ENCODE measurements around the gene INPP4B. TPM values are rescaled to one million over a fixed set of nuclear protein-coding genes. Genes with fewer than 3 reads are reported as not detected.

INPP4B gene
- total and polyA plus RNA-seq, 2 donors (not counting 1 experiment from before 2014, with no cell fraction given), result 0.03 TPM; not detected in 1

DNA sequence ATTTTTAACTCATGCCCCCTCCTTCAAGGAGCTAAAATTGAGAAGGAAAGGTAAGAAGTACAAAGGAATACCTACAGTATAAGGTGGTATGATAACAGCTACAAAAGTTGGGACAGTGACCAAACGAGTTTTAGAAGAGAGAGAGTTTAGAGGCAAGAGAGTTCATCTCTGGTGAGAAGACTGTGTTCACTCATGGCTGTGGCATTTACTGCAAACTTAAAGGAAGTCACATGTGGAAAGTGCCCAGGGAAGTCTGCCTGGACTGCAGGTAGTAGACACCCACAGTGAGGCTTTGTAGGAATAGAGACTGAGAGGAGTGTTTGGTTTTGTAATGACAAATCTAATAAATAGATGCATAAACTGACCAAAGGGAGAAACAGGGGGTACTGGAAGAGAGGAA, 716.2 kb downstream of the INPP4B start:
- Histone ChIP-seq H3K36me3 (replicated peaks in 1 of 2; ENCODE audit: control extremely low read depth in 1 of 2, control insufficient read depth in 1 of 2, extremely low read depth in 1 of 2, insufficient read depth in 2 of 2, low read length in 1 of 2) (no peaks in the 10 kb centered on the region), H3K9ac (ENCODE audit: low read length) (no peak overlapping the region), H4K20me1 (ENCODE audit: control insufficient read depth, insufficient read depth, low read length, poor library complexity, severe bottlenecking) (no peaks in the 10 kb centered on the region), H3K79me2 (ENCODE audit: control insufficient read depth, insufficient read depth, low read length) (no peaks in the 10 kb centered on the region), H3K27me3 (replicated peaks in 1 of 4; ENCODE audit: control extremely low read depth in 1 of 4, control insufficient read depth in 3 of 4, insufficient read depth in 4 of 4, low read length in 3 of 4) (no peaks in the 10 kb centered on the region), H3K4me2 (replicated peaks; ENCODE audit: low read depth, low read length, poor library complexity, severe bottlenecking) (no peak overlapping the region), H2AFZ (ENCODE audit: insufficient read depth, low read depth, low read length, poor library complexity, severe bottlenecking) (no peak overlapping the region), H3K9me3 (ENCODE audit: control extremely low read depth in 1 of 3, control insufficient read depth in 2 of 3, insufficient read depth in 1 of 3, low read length in 2 of 3) (no peaks in the 10 kb centered on the region), H3K27ac (ENCODE audit: low read length in 2 of 2) (no peak overlapping the region), H3K4me1 (ENCODE audit: control insufficient read depth in 2 of 2, insufficient read depth in 2 of 2, low read length in 2 of 2) (no peaks in the 10 kb centered on the region), H3K4me3 (ENCODE audit: control extremely low read depth in 1 of 5, extremely low read depth in 1 of 5, insufficient read depth in 1 of 5, low read depth in 2 of 5, low read length in 4 of 5) (no peak overlapping the region)
- H3K27ac Mint-ChIP-seq, result no peak overlapping the region
- ChIA-PET CTCF (interaction anchor here (1.2 kb wide), 1 partner anchor 13 kb away, joined by 3 read pairs; no protein-coding TSS in a partner anchor), POLR2A (no interaction called here)
- intact Hi-C loops (cut with micrococcal nuclease), result no loop called here
- WGBS (ENCODE audit: insufficient coverage), result 70% methylated on average over 1 of the region's 1 CpG
- H3K4me3 Mint-ChIP-seq, result no peak overlapping the region
- TF ChIP-seq CTCF (IDR thresholded peaks at IDR 0.05) (no peak), EZH2 (IDR thresholded peaks at IDR 0.05; ENCODE audit: borderline replicate concordance, insufficient read depth, low read depth, low read length, poor library complexity, severe bottlenecking) (no peak)
- no peaks in the 10 kb centered on the region for H3K4me1 Mint-ChIP-seq
- no peaks in the 10 kb centered on the region for H3K27me3 Mint-ChIP-seq
- ATAC-seq (ENCODE audit: low read depth), result no peak
- no peak for DNase-seq
- H3K9me3 Mint-ChIP-seq (ENCODE audit: insufficient read depth), result no peaks in the 10 kb centered on the region

DNA sequence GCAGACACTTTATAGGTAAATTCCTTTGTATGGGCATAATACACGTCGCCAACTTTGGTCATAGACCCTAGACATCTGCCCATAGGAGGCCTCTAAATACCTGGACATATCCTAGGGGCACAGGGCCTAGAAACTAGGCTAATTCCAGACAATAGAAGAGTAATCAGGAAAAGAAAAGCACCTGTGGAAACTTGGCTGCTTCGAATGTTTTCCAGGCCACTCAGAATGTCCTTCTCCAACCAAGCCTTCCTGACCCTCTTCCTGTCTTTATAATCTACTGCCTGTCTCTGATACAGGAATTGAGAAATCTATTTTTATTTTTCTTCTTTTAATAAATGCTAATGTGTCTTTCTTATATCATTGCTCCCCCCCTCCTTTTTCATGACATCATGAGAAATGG, 716.6 kb downstream of the INPP4B start:
- Histone ChIP-seq H3K27ac (ENCODE audit: low read length in 2 of 2) (no peak overlapping the region), H2AFZ (ENCODE audit: insufficient read depth, low read depth, low read length, poor library complexity, severe bottlenecking) (no peak overlapping the region), H3K27me3 (replicated peaks in 1 of 4; ENCODE audit: control extremely low read depth in 1 of 4, control insufficient read depth in 3 of 4, insufficient read depth in 4 of 4, low read length in 3 of 4) (no peaks in the 10 kb centered on the region), H3K9ac (ENCODE audit: low read length) (no peak overlapping the region), H3K79me2 (ENCODE audit: control insufficient read depth, insufficient read depth, low read length) (no peaks in the 10 kb centered on the region), H3K9me3 (ENCODE audit: control extremely low read depth in 1 of 3, control insufficient read depth in 2 of 3, insufficient read depth in 1 of 3, low read length in 2 of 3) (no peaks in the 10 kb centered on the region), H3K4me2 (replicated peaks; ENCODE audit: low read depth, low read length, poor library complexity, severe bottlenecking) (no peak overlapping the region), H4K20me1 (ENCODE audit: control insufficient read depth, insufficient read depth, low read length, poor library complexity, severe bottlenecking) (no peaks in the 10 kb centered on the region), H3K4me3 (ENCODE audit: control extremely low read depth in 1 of 5, extremely low read depth in 1 of 5, insufficient read depth in 1 of 5, low read depth in 2 of 5, low read length in 4 of 5) (no peak overlapping the region), H3K4me1 (ENCODE audit: control insufficient read depth in 2 of 2, insufficient read depth in 2 of 2, low read length in 2 of 2) (no peaks in the 10 kb centered on the region), H3K36me3 (replicated peaks in 1 of 2; ENCODE audit: control extremely low read depth in 1 of 2, control insufficient read depth in 1 of 2, extremely low read depth in 1 of 2, insufficient read depth in 2 of 2, low read length in 1 of 2) (no peaks in the 10 kb centered on the region)
- ATAC-seq (ENCODE audit: low read depth) (no peak), DNase-seq (no peak)
- TF ChIP-seq CTCF (IDR thresholded peaks at IDR 0.05) (no peak), EZH2 (IDR thresholded peaks at IDR 0.05; ENCODE audit: borderline replicate concordance, insufficient read depth, low read depth, low read length, poor library complexity, severe bottlenecking) (no peak)
- 100% methylated on average over 2 of the region's 3 CpGs for WGBS (ENCODE audit: insufficient coverage)
- ChIA-PET CTCF (no interaction called here), POLR2A (no interaction called here)
- Mint-ChIP-seq H3K4me3 (no peak overlapping the region), H3K9me3 (ENCODE audit: insufficient read depth) (no peaks in the 10 kb centered on the region), H3K27ac (no peak overlapping the region), H3K4me1 (no peaks in the 10 kb centered on the region), H3K27me3 (no peaks in the 10 kb centered on the region)
- intact Hi-C loops (cut with micrococcal nuclease), result no loop called here

Measured in B cell (primary cell).